HG03066 (cell line): ENCODE data around the gene PACS1.
"Not testable (repeated sequence)": the region's sequence is repeated elsewhere in the genome, so short reads cannot be mapped to it uniquely, and the experiment has no call there.

Experiments used
- ATAC-seq: cut with Tn5 transposase; IDR thresholded peaks from one replicate; pipeline ENCODE4 v1.9.1; 2021; ENCODE audit warnings: low read depth; ENCODE audit not compliant: unreplicated experiment

PACS1 gene

DNA sequence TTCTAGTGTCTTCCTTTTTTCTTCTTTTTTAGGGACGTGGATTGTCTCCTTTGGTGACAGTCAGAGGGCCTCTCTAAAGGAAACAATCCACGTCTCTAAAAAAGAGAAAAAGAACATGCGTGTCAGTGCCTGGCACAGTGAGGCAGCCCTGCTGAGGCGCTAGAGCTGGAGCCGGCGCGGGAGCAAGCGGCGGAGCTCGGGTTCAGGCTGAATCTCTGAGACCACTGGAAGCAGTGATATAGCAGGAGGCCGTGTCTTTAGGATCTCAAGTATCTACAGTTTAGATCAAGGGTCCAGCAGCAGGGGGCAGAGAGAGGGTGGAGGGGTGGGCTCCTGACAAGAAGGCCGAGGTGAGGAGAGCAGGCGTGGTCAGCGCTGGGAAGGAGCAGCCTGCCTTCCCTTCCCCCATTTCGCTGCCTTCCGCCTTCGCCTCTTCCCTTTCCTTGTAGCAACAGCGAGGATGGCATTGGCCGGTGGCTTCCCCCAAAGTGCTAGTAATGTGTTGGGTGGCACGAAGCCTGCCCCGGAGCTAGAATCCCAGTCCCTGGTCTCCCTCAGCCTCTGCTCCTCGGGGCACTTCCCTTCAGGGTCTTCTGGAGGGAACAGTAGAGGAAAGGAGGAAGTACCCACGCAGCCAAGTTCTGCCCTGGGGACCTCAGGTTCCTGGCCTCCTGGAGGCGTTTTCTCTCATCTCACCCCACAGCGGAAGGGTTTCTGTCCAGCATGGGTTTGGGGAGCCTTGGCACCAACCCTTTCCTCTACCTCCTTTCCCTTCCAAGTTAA lies 170.1 kb downstream of the PACS1 start:
- no peak for ATAC-seq

DNA sequence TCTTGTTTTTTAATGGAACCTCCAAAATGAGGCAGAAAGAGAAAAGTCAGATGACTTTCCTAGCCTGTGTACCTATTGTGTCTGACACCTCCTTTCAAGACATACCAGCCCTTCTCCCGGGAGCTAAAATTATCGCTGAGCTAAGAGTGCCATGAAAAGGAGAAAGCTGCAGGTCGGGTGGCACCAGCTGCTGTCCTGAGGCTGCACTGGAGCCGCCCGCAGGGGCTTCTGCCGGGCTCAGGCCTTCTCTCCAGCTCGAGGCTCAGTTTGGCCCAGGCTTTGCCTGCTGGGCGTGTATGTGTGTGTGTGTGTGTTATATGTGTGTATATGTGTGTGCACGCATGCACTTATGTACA lies 170.7 kb downstream of the PACS1 start:
- no peak for ATAC-seq

- ATAC-seq: no peak
These were observed 172.2 kb downstream of the PACS1 start for GRCh38 chr11:66242095-66242765.

- ATAC-seq: no peak
These were observed 173.9 kb downstream of the PACS1 start for GRCh38 chr11:66243782-66244535.

DNA sequence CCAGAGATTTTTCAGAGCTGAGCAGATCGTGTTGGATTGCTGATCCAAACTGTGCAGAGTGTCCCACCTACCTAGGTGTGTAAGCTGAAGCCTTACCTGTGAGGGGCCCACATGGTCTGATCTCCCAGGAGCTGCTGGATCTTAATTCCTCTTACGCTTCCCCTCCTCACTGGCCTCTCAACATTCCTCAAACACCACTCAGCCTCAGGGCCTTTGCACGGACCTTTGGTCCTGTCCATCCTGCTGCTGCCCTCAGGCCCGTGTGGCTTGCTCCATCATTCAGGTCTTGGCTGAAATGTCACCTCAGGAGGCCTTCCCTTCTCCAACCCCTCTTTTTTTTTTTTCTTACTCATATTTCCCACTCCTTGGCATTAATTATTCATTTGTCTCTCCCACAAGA lies 177.2 kb downstream of the PACS1 start:
- ATAC-seq: no peak

- no peak for ATAC-seq
These were observed 177.7 kb downstream of the PACS1 start for GRCh38 chr11:66247801-66248200.

GRCh38 chr11:66248903-66249302 lies 178.8 kb downstream of the PACS1 start:
- ATAC-seq: no peak

DNA sequence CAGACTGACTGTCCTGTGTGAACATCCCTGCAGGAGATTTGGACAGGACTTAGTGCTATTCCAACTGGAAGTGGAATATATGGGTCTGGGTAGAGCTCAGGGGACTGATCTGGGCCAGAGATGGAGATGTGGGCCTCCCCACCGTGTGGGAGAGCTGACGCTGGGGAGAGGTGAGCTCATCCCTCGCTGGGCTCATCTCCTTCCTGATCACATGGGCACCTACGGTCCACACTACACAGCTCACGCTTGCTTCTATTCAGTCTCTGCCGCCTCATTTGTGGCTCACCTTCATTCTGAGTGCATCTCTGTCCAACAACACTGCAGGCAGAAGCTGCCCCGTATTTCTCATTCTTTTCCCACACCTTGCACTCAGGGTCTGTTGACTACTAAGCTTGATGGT lies 181.7 kb downstream of the PACS1 start:
- ATAC-seq: no peak

DNA sequence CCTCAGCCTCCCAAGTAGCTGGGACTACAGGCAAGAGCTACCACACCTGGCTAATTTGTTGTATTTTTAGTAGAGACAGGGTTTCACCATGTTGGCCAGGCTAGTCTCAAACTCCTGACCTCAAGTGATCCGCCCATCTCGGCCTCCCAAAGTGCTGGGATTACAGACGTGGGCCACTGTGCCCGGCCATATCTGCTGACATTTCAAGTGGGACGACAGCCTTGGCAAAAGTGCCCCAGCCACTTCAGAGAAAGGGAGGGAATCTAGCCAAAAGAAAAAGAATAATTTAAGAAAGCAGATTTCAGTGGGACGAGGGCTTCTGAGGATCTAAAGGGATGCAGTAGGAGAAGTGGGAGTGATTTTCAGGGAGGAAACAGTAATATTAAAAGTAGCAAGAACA lies 183.0 kb downstream of the PACS1 start:
- not testable (repeated sequence) for ATAC-seq

DNA sequence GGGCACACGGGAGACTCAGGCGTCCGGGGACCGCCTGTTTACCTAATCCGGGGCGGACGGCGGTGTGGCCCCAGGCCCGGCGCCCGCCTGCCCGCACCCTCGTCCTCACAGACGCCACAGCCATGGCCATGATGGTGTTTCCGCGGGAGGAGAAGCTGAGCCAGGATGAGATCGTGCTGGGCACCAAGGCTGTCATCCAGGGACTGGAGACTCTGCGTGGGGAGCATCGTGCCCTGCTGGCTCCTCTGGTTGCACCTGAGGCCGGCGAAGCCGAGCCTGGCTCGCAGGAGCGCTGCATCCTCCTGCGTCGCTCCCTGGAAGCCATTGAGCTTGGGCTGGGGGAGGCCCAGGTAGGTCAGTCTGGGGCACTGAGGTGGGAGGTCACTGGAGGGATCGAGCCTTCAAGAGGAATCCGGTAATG lies 188.4 kb downstream of the PACS1 start:
- ATAC-seq: no peak

- ATAC-seq: no peak
These were observed 189.2 kb downstream of the PACS1 start for GRCh38 chr11:66259225-66259624.

- ATAC-seq: no peak
These were observed 189.9 kb downstream of the PACS1 start for GRCh38 chr11:66259956-66260355.

DNA sequence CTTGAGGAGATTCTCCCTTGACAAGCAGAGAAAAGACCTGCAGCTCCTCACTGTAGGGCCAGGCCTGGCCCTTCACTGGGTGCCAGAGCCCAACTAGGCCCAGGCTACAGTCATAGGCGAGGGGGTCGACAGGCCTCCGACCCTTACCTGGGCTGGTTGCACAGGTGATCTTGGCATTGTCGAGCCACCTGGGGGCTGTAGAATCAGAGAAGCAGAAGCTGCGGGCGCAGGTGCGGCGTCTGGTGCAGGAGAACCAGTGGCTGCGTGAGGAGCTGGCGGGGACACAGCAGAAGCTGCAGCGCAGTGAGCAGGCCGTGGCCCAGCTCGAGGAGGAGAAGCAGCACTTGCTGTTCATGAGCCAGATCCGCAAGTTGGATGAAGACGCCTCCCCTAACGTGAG lies 191.5 kb downstream of the PACS1 start:
- no peak for ATAC-seq

GRCh38 chr11:66262191-66262590 lies 192.1 kb downstream of the PACS1 start:
- ATAC-seq: no peak

DNA sequence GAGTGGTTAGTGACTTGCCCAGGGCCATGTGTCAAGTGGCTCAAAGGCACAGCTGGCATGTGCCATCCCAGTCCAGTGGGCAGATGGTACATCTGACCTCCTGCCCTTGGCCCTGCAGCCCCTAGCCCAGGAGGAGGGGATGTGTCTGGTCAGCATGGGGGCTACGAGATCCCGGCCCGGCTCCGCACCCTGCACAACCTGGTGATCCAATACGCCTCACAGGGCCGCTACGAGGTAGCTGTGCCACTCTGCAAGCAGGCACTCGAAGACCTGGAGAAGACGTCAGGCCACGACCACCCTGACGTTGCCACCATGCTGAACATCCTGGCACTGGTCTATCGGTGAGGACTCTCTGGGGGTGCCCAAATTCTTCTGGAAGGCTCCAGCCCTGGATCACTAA lies 192.6 kb downstream of the PACS1 start:
- ATAC-seq: no peak

- no peak for ATAC-seq
These were observed 193.2 kb downstream of the PACS1 start for GRCh38 chr11:66263231-66263630.

DNA sequence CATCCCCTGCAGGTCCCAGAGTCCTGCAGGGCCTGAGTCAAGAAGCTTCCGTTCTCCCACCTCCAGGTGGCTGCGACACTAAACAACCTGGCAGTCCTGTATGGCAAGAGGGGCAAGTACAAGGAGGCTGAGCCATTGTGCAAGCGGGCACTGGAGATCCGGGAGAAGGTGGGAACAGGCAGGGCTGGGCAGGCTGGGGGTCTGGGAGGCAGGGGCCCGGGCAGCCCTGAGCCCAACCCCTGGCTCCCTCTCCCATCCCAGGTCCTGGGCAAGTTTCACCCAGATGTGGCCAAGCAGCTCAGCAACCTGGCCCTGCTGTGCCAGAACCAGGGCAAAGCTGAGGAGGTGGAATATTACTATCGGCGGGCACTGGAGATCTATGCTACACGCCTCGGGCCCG lies 193.7 kb downstream of the PACS1 start:
- ATAC-seq: no peak

DNA sequence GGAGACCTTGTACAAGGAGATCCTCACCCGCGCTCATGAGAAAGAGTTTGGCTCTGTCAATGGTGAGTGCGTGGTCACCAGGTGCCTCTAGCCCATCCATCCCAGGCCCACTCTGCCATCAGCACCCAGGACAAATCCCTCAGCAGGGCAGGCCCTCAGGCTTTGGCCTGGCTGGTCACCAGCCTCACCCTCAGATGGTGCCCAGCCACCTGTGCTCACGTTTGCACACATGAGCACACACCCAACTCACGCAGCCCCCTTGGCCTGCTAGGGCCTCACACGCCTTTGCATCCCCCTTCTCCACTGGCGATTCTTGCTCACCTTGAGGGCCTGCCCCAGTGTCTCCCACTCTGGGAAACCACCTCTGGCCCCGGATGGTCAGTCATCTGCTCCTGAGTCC lies 194.3 kb downstream of the PACS1 start:
- ATAC-seq: no peak

- no peak for ATAC-seq
These were observed 194.8 kb downstream of the PACS1 start for GRCh38 chr11:66264914-66265313.

DNA sequence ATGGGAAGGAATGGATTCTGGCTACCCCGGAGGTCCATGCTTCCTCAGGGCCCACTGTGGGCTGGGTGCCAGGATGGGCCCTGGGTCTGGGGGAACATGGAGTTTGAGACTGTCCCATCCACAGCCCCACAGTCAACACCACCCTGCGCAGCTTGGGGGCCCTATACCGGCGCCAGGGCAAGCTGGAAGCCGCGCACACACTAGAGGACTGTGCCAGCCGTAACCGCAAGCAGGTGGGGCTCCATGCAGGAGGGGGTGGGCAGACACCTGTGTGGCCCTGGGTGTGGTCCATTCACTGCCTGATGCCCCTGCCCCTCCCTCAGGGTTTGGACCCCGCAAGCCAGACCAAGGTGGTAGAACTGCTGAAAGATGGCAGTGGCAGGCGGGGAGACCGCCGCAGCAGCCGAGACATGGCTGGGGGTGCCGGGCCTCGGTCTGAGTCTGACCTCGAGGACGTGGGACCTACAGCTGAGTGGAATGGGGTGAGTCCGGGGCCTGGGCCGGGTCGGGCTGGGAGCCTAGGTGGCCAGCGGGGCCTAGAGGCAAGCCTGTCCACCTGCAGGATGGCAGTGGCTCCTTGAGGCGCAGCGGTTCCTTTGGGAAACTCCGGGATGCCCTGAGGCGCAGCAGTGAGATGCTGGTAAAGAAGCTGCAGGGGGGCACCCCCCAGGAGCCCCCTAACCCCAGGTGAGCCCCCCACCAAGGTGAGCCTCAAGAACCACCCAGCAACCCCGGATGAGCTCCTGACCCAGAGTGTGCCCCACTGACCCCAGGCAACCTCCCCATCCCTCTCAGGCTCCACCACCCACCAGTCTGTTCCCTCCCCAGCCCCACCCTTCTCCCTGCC lies 195.7 kb downstream of the PACS1 start:
- ATAC-seq: no peak
